ENCODE measurements around the gene ITPK1. TPM values are rescaled to one million over a fixed set of nuclear protein-coding genes. Genes with fewer than 3 reads are reported as not detected.

The ITPK1 gene
- total and polyA plus RNA-seq, 10 of the 15 experiments (the other 5 are each of a cell fraction or from before 2014, with no cell fraction given), result 1.3 to 73.2 (median 27.0) TPM

- ChIA-PET SMC1A (ENCODE audit: uncharacterized antibody, unreplicated experiment) (interaction anchor here (1.1 to 2.5 kb wide), 9 partner anchors 13 to 205 kb away, joined by 3 to 30 read pairs (median 3); no protein-coding TSS in a partner anchor), CTCF (interaction anchor here (0.7 to 2.9 kb wide), 21 partner anchors 9 to 443 kb away, joined by 3 to 50 read pairs (median 5); partner anchors contain the start of genes ITPK1, LYSET and MOAP1), POLR2A (interaction anchor here (0.5 to 1.2 kb wide), 4 partner anchors 20 to 49 kb away, joined by 3 to 5 read pairs (median 4); partner anchors contain the start of genes LYSET and MOAP1), RAD21 (ENCODE audit: unreplicated experiment) (interaction anchor here (0.6 to 2.1 kb wide), 9 partner anchors 14 to 170 kb away, joined by 3 to 22 read pairs (median 4); partner anchors contain the start of genes GON7 and UBR7)
- H4K20me1 ChIP-seq (ENCODE audit: control insufficient read depth, insufficient read depth), result no peaks in the 10 kb centered on the region
- no peak for DNase-seq (ENCODE audit: low read depth, low spot score)
- no peak for FAIRE-seq
- no peak overlapping the region for H3K4me3 ChIP-seq
- no peak overlapping the region for H3K27ac ChIP-seq (ENCODE audit: control insufficient read depth, insufficient read depth)
- 49% methylated on average over 4 of the region's 4 CpGs for WGBS (ENCODE audit: insufficient coverage, insufficient replicate concordance, low lambda C conversion rate, missing lambda C conversion rate)
- no peak overlapping the region for H3K9ac ChIP-seq (ENCODE audit: control insufficient read depth, insufficient read depth, low read length)
- ATAC-seq, result peak; percentile 48
- TF ChIP-seq MTA3 (IDR thresholded peaks at IDR 0.05; ENCODE audit: borderline replicate concordance, low read length), result no peak
- TF ChIP-seq SMC3 (IDR thresholded peaks at IDR 0.05; ENCODE audit: borderline replicate concordance, low read length), result peak; percentile 8; the same call in 1 of the 2 replicates
- TF ChIP-seq RAD21 (IDR thresholded peaks at IDR 0.05; ENCODE audit: insufficient read depth, low read depth, low read length), result peak; percentile 48
- peak; percentile 47 for TF ChIP-seq IKZF1 (conservative IDR thresholded peaks at IDR 0.05)
- TF ChIP-seq, protein P1, sequence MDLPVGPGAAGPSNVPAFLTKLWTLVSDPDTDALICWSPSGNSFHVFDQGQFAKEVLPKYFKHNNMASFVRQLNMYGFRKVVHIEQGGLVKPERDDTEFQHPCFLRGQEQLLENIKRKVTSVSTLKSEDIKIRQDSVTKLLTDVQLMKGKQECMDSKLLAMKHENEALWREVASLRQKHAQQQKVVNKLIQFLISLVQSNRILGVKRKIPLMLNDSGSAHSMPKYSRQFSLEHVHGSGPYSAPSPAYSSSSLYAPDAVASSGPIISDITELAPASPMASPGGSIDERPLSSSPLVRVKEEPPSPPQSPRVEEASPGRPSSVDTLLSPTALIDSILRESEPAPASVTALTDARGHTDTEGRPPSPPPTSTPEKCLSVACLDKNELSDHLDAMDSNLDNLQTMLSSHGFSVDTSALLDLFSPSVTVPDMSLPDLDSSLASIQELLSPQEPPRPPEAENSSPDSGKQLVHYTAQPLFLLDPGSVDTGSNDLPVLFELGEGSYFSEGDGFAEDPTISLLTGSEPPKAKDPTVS (IDR thresholded peaks at IDR 0.05; ENCODE audit: low read depth, low read length), result no peak
- no peak for TF ChIP-seq SIX5 (IDR thresholded peaks at IDR 0.05; ENCODE audit: low read depth, low read length, severe bottlenecking)
- no peak for TF ChIP-seq CREM (IDR thresholded peaks at IDR 0.05; ENCODE audit: low read depth)
- no peak for TF ChIP-seq ZNF207 (IDR thresholded peaks at IDR 0.05; ENCODE audit: borderline replicate concordance)
- no peak for TF ChIP-seq POLR2AphosphoS2 (IDR thresholded peaks at IDR 0.05; ENCODE audit: low read depth, low read length)
- TF ChIP-seq, protein P2, sequence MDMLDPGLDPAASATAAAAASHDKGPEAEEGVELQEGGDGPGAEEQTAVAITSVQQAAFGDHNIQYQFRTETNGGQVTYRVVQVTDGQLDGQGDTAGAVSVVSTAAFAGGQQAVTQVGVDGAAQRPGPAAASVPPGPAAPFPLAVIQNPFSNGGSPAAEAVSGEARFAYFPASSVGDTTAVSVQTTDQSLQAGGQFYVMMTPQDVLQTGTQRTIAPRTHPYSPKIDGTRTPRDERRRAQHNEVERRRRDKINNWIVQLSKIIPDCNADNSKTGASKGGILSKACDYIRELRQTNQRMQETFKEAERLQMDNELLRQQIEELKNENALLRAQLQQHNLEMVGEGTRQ (IDR thresholded peaks at IDR 0.05; ENCODE audit: borderline replicate concordance, low read depth, low read length), result no peak
- peak; percentile 23 to 54 (median 47); a peak in 4 of 6 replicates for TF ChIP-seq CTCF (IDR thresholded peaks at IDR 0.05 in 2 of 3, conservative IDR thresholded peaks at IDR 0.05 in 1 of 3; ENCODE audit: control insufficient read depth in 2 of 3, extremely low read depth in 1 of 3, insufficient read depth in 1 of 3, low read depth in 3 of 3, low read length in 3 of 3)
- TF ChIP-seq E2F8 (IDR thresholded peaks at IDR 0.05; ENCODE audit: low read depth, partially characterized antibody), result no peak
- no peak for TF ChIP-seq EED (IDR thresholded peaks at IDR 0.05; ENCODE audit: low read depth)
- BruUV-seq (replicated peaks), result no TSS peak
- H3K4me1 ChIP-seq (ENCODE audit: control insufficient read depth, insufficient read depth, low read length), result no peaks in the 10 kb centered on the region
- H3K4me2 ChIP-seq (ENCODE audit: control insufficient read depth, insufficient read depth), result no peak overlapping the region
- intact Hi-C loops (cut with micrococcal nuclease; ENCODE audit: unreplicated experiment), result loop anchor here (10.0 kb wide), 1 partner anchor 446 kb away; no protein-coding TSS in a partner anchor
- H3K36me3 ChIP-seq (ENCODE audit: control insufficient read depth in 2 of 2, insufficient read depth in 2 of 2, low read length in 1 of 2), result no peaks in the 10 kb centered on the region
- H3K9me3 ChIP-seq (replicated peaks; ENCODE audit: control insufficient read depth, insufficient read depth, low read length), result no peaks in the 10 kb centered on the region
- in situ Hi-C loops (cut with MboI), result no loop called here
- H3K79me2 ChIP-seq (ENCODE audit: control insufficient read depth, insufficient read depth, low read length), result no peaks in the 10 kb centered on the region
- no peak overlapping the region for H2AFZ ChIP-seq (ENCODE audit: control insufficient read depth, low read depth, low read length)
- H3K27me3 ChIP-seq (replicated peaks in 1 of 2; ENCODE audit: control insufficient read depth in 2 of 2, insufficient read depth in 2 of 2, low read length in 1 of 2), result no peaks in the 10 kb centered on the region
These were observed 44.7 kb upstream of the ITPK1 start for GRCh38 chr14:93160353-93160801.

Data from GM12878 (cell line).